ENCODE results near the gene GTF2I. TPM values are rescaled to one million over a fixed set of nuclear protein-coding genes. Genes with fewer than 3 reads are reported as not detected.
"Not testable (repeated sequence)": the region's sequence is repeated elsewhere in the genome, so short reads cannot be mapped to it uniquely, and the experiment has no call there.

Gene GTF2I
- total and polyA plus RNA-seq, 2 experiments from 2014 or later, result 204 to 219 TPM

- H3F3A ChIP-seq (replicated peaks; ENCODE audit: low read depth); H3K27me3 ChIP-seq (ENCODE audit: insufficient read depth); H3K4me3 ChIP-seq; H3K27ac ChIP-seq (ENCODE audit: low read depth); H4K20me1 ChIP-seq (replicated peaks; ENCODE audit: insufficient read depth); H3K36me3 Mint-ChIP-seq (ENCODE audit: low read depth); H3K4me1 ChIP-seq (ENCODE audit: insufficient read depth); H3K4me3 Mint-ChIP-seq; DNase-seq (ENCODE audit: low spot score); H3K4me2 ChIP-seq; H3K4me1 Mint-ChIP-seq; H3K27me3 Mint-ChIP-seq (ENCODE audit: insufficient read depth, low read depth, poor library complexity); H3K27ac Mint-ChIP-seq; H3K9me3 Mint-ChIP-seq; H3K36me3 ChIP-seq (ENCODE audit: insufficient read depth); H3K79me2 ChIP-seq (replicated peaks; ENCODE audit: insufficient read depth); ATAC-seq; H2AFZ ChIP-seq; H3K9me2 ChIP-seq (ENCODE audit: insufficient read depth): not testable (repeated sequence)
Observed at GRCh38 chr7:74758268-74758667, 100.8 kb downstream of the GTF2I start.

GRCh38 chr7:74758982-74759381 is 101.5 kb downstream of the GTF2I start:
- H3K4me3 ChIP-seq; DNase-seq (ENCODE audit: low spot score); H3K4me3 Mint-ChIP-seq; ATAC-seq; H2AFZ ChIP-seq; H3K27ac Mint-ChIP-seq; H3K36me3 Mint-ChIP-seq (ENCODE audit: low read depth); H3K27ac ChIP-seq (ENCODE audit: low read depth); H4K20me1 ChIP-seq (replicated peaks; ENCODE audit: insufficient read depth); H3K4me1 Mint-ChIP-seq; H3K9me2 ChIP-seq (ENCODE audit: insufficient read depth); H3F3A ChIP-seq (replicated peaks; ENCODE audit: low read depth); H3K4me2 ChIP-seq; H3K27me3 Mint-ChIP-seq (ENCODE audit: insufficient read depth, low read depth, poor library complexity); H3K4me1 ChIP-seq (ENCODE audit: insufficient read depth); H3K79me2 ChIP-seq (replicated peaks; ENCODE audit: insufficient read depth); H3K27me3 ChIP-seq (ENCODE audit: insufficient read depth); H3K9me3 Mint-ChIP-seq; H3K36me3 ChIP-seq (ENCODE audit: insufficient read depth): not testable (repeated sequence)

- H3K27ac ChIP-seq (ENCODE audit: low read depth); H4K20me1 ChIP-seq (replicated peaks; ENCODE audit: insufficient read depth); H3K9me3 Mint-ChIP-seq; H3K36me3 ChIP-seq (ENCODE audit: insufficient read depth); H3K27me3 ChIP-seq (ENCODE audit: insufficient read depth); H3F3A ChIP-seq (replicated peaks; ENCODE audit: low read depth); H3K36me3 Mint-ChIP-seq (ENCODE audit: low read depth); H3K4me1 Mint-ChIP-seq; H3K4me3 ChIP-seq; H3K4me3 Mint-ChIP-seq; DNase-seq (ENCODE audit: low spot score); H2AFZ ChIP-seq; H3K27ac Mint-ChIP-seq; H3K79me2 ChIP-seq (replicated peaks; ENCODE audit: insufficient read depth); ATAC-seq; H3K4me1 ChIP-seq (ENCODE audit: insufficient read depth); H3K27me3 Mint-ChIP-seq (ENCODE audit: insufficient read depth, low read depth, poor library complexity); H3K9me2 ChIP-seq (ENCODE audit: insufficient read depth); H3K4me2 ChIP-seq: not testable (repeated sequence)
Observed at GRCh38 chr7:74765205-74765918, 107.8 kb downstream of the GTF2I start.

- H3F3A ChIP-seq (replicated peaks; ENCODE audit: low read depth); H3K4me3 Mint-ChIP-seq; H3K79me2 ChIP-seq (replicated peaks; ENCODE audit: insufficient read depth); H3K27me3 Mint-ChIP-seq (ENCODE audit: insufficient read depth, low read depth, poor library complexity); DNase-seq (ENCODE audit: low spot score); H4K20me1 ChIP-seq (replicated peaks; ENCODE audit: insufficient read depth); H3K27ac Mint-ChIP-seq; H3K36me3 ChIP-seq (ENCODE audit: insufficient read depth); H2AFZ ChIP-seq; H3K9me3 Mint-ChIP-seq; H3K36me3 Mint-ChIP-seq (ENCODE audit: low read depth); H3K27ac ChIP-seq (ENCODE audit: low read depth); H3K4me1 Mint-ChIP-seq; H3K4me2 ChIP-seq; H3K4me1 ChIP-seq (ENCODE audit: insufficient read depth); H3K9me2 ChIP-seq (ENCODE audit: insufficient read depth); H3K27me3 ChIP-seq (ENCODE audit: insufficient read depth); H3K4me3 ChIP-seq: not testable (repeated sequence)
- ATAC-seq, result peak; percentile 13
Observed at GRCh38 chr7:74766509-74766908, 109.0 kb downstream of the GTF2I start.

GRCh38 chr7:74766991-74767390 is 109.5 kb downstream of the GTF2I start:
- DNase-seq (ENCODE audit: low spot score), result peak; percentile 0
- H3K4me3 Mint-ChIP-seq; H3K9me2 ChIP-seq (ENCODE audit: insufficient read depth); H3K36me3 ChIP-seq (ENCODE audit: insufficient read depth); H3K27me3 Mint-ChIP-seq (ENCODE audit: insufficient read depth, low read depth, poor library complexity); ATAC-seq; H2AFZ ChIP-seq; H3K4me3 ChIP-seq; H3K27ac ChIP-seq (ENCODE audit: low read depth); H4K20me1 ChIP-seq (replicated peaks; ENCODE audit: insufficient read depth); H3K27ac Mint-ChIP-seq; H3K9me3 Mint-ChIP-seq; H3K4me1 ChIP-seq (ENCODE audit: insufficient read depth); H3F3A ChIP-seq (replicated peaks; ENCODE audit: low read depth); H3K4me2 ChIP-seq; H3K79me2 ChIP-seq (replicated peaks; ENCODE audit: insufficient read depth); H3K36me3 Mint-ChIP-seq (ENCODE audit: low read depth); H3K27me3 ChIP-seq (ENCODE audit: insufficient read depth); H3K4me1 Mint-ChIP-seq: not testable (repeated sequence)

- H3F3A ChIP-seq (replicated peaks; ENCODE audit: low read depth); H3K27ac ChIP-seq (ENCODE audit: low read depth); H3K4me2 ChIP-seq; H3K4me3 ChIP-seq; ATAC-seq; H3K27ac Mint-ChIP-seq; H2AFZ ChIP-seq; H3K36me3 ChIP-seq (ENCODE audit: insufficient read depth); H3K27me3 ChIP-seq (ENCODE audit: insufficient read depth); H3K4me1 ChIP-seq (ENCODE audit: insufficient read depth); DNase-seq (ENCODE audit: low spot score); H4K20me1 ChIP-seq (replicated peaks; ENCODE audit: insufficient read depth); H3K27me3 Mint-ChIP-seq (ENCODE audit: insufficient read depth, low read depth, poor library complexity); H3K9me2 ChIP-seq (ENCODE audit: insufficient read depth); H3K9me3 Mint-ChIP-seq; H3K4me1 Mint-ChIP-seq; H3K36me3 Mint-ChIP-seq (ENCODE audit: low read depth); H3K79me2 ChIP-seq (replicated peaks; ENCODE audit: insufficient read depth); H3K4me3 Mint-ChIP-seq: not testable (repeated sequence)
Observed at GRCh38 chr7:74770062-74770461, 112.5 kb downstream of the GTF2I start.

- H3K27me3 Mint-ChIP-seq (ENCODE audit: insufficient read depth, low read depth, poor library complexity); H3K4me1 ChIP-seq (ENCODE audit: insufficient read depth); H3K4me1 Mint-ChIP-seq; H3K4me3 ChIP-seq; H3K9me2 ChIP-seq (ENCODE audit: insufficient read depth); H3K36me3 ChIP-seq (ENCODE audit: insufficient read depth); H3K27ac Mint-ChIP-seq; H3K79me2 ChIP-seq (replicated peaks; ENCODE audit: insufficient read depth); H3K27me3 ChIP-seq (ENCODE audit: insufficient read depth); H3K4me2 ChIP-seq; H4K20me1 ChIP-seq (replicated peaks; ENCODE audit: insufficient read depth); H2AFZ ChIP-seq; H3K9me3 Mint-ChIP-seq; H3K36me3 Mint-ChIP-seq (ENCODE audit: low read depth); H3K4me3 Mint-ChIP-seq; H3K27ac ChIP-seq (ENCODE audit: low read depth); H3F3A ChIP-seq (replicated peaks; ENCODE audit: low read depth): not testable (repeated sequence)
- DNase-seq (ENCODE audit: low spot score) (peak; percentile 5), ATAC-seq (peak; percentile 94)
Observed at GRCh38 chr7:74772093-74772492, 114.6 kb downstream of the GTF2I start.
